SK-MEL-5 (cell line): Measurements from ENCODE around the gene VPS26B. TPM values are rescaled to one million over a fixed set of nuclear protein-coding genes. Genes with fewer than 3 reads are reported as not detected.

Experiments used
- DNase-seq: peaks from one replicate; pipeline ENCODE4 v3.0.0-alpha.2; 2016; ENCODE audit warnings: low read depth, low spot score
- in situ Hi-C: cut with HindIII; loops from 2 replicates; pipeline ENCODE4 v1.10.0; 2016; ENCODE audit warnings: low sequenced_read_pairs, high pct_unique_total_duplicates, low pct_unique_long_range_greater_than_20kb
- total RNA-seq: library from RNA; depleted of rRNA; stranded (reverse); fragments of >200 nt; shearing (Covaris generic); gene quantifications from 2 replicates; pipeline ENCODE4 v1.2.3, GENCODE V29; 2014; rRNA removed

The VPS26B gene
- total RNA-seq, 1 experiment from 2014 or later, result 22.3 TPM

GRCh38 chr11:134289789-134290188, 65.3 kb downstream of the VPS26B start:
- DNase-seq, result no peak
- in situ Hi-C loops, result no loop called here

DNA sequence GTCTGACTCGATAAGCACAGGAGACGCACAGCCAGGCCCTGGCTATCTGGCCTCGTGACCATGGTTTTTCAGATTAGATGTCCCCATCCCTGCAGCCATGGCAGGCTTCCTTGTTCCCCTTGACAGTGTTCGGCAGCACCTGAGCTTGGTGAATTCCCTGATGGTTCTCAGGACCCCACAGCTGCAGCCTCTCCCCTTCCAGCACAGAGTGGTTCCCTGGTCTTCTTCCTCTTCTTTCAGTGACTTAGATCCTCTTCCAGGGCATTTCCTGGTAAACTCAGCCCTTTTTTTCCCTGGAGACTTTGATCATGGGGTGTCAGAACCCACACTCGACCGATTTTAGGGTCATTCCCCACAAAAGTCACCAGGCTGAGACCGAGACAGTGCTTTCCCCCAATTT, 66.2 kb downstream of the VPS26B start:
- in situ Hi-C loops, result no loop called here
- no peak for DNase-seq

- DNase-seq, result no peak
- in situ Hi-C loops, result no loop called here
These were observed 66.7 kb downstream of the VPS26B start for GRCh38 chr11:134291196-134291595.

DNA sequence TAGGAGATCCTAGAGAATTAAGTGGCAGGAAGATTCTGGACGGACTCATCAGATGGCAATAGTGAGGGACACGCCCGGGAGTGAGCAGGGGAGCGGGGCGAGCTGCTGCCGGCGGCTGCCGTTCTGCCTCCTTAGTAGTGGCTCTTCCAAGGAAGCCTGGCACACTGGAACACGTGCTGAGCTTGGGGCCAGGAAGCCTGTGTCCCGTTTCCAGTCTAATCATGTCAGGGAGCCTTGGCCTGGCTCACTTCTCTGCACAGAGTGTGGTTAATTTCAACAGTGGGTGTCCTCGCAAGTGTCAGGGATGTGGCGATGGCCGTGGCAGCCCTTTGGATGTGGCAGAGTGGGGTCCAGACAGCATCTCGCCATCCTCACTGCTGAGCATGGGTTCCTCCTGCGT, 68.2 kb downstream of the VPS26B start:
- in situ Hi-C loops, result no loop called here
- no peak for DNase-seq

DNA sequence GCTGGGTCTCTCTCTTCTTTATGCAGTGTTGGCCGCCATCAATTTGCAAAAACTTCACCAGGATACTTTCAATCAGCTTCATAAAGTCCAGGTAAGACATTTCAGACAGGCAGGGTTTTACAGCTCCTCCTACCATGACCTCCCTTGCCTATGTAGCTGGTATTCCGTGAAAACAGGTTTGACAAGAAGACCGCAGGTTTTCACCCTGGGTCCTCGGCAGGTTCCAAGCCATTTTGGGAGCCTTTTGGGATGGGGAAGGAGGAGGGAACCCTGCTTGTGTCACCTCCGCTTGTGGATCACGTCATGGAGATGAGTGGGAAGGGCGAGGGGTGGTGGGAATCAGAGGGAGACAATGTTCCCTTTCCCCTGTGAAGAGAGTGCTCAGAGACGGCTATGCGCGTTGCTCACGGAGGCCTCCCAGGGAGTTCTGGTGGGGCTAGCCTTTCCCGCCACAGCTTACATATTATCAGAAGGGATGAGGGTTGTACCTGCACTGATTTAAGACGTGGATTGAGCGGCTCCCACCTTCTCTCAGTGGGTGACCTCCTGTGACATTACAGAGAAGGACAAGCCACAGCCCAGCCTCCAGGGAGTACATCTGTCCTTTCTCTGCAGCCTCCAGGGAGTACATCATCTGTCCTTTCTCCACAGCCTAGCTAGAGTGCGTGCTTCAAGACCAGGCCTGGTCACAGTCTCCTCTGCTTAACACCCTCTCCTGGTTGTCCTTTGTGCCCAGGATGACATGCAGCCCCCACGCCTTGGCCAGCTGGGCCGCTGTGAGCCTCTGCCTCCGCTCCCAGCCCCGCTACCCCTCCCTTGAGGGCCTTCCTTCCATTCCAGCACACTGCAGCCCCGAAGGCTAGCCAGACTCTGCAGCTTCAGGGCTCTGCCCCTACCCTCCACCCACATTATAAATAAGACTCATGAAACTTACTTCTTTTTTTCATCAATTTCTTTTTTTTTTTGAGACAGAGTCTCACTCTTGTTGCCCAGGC, 68.9 kb downstream of the VPS26B start:
- in situ Hi-C loops, result no loop called here
- DNase-seq, result no peak

DNA sequence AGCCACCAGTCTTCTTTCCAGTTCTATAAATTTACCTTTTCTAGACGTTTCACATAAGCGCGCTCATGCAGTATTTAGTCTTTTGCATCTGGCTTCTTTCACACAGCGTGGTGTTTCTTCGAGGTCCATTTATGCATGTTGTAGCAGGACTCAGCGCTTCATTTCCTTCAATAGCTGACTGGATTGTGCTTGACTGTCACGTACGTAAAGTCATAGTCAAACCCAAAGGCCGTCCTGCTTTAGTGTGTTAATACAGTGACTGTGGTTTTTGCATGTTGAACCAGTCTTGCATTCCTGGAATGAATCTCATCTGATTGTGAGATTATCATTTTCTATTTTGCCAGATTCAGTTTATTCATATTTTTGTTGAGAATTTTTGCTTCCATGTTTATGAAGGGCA, 70.2 kb downstream of the VPS26B start:
- no peak for DNase-seq
- in situ Hi-C loops, result no loop called here

Other genes starting within 250 kb of the VPS26B start
- 70.7 and 72.2 TPM in 2 replicates for gene JAM3, start 155.6 kb upstream of the VPS26B start, total RNA-seq
- 13.4 and 15.3 TPM in 2 replicates for gene NCAPD3, start 704 bp upstream of the VPS26B start, total RNA-seq
- 19.7 and 25.3 TPM in 2 replicates for gene THYN1, start 28.7 kb downstream of the VPS26B start, total RNA-seq
- 12.7 and 14.5 TPM in 2 replicates for gene ACAD8, start 28.9 kb downstream of the VPS26B start, total RNA-seq
- gene GLB1L3, start 51.7 kb downstream of the VPS26B start, total RNA-seq, result 0.40 and 0.69 TPM in 2 replicates
- 0.48 and 1.1 TPM in 2 replicates for gene GLB1L2, start 107.3 kb downstream of the VPS26B start, total RNA-seq
- gene B3GAT1, start 187.6 kb downstream of the VPS26B start, total RNA-seq, result 3.7 and 4.8 TPM in 2 replicates